Activated CD4-positive, alpha-beta T cell treated with anti-CD3 and anti-CD28 coated beads, Interleukin-2, Interleukin-4, amounts not matched to agents 100 ng/mL and 50 ng/mL, durations not matched to agents 16 hours and 8 hours (primary cell): Measurements from ENCODE around the gene HBD.
"Not testable (repeated sequence)": the region's sequence is repeated elsewhere in the genome, so short reads cannot be mapped to it uniquely, and the experiment has no call there.

Experiments used
- DNase-seq: peaks from one replicate; pipeline ENCODE4 v3.0.0-alpha.2; 2020; ENCODE audit warnings: low spot score

Gene HBD

DNA sequence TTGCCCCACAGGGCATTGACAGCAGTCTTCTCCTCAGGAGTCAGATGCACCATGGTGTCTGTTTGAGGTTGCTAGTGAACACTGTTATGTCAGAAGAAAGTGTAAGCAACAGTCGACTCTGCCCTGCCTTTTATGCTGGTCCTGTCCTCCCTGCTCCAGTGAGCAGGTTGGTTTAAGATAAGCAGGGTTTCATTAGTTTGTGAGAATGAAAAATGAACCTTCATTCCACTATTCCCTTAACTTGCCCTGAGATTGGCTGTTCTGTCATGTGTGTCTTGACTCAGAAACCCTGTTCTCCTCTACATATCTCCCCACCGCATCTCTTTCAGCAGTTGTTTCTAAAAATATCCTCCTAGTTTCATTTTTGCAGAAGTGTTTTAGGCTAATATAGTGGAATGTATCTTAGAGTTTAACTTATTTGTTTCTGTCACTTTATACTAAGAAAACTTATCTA, at the start of gene HBD:
Gene HBD, minus strand, starts transcription at position 103 of the 454 bp plus-strand sequence. Its CDS starts 50 bp downstream, at position 53.
- DNase-seq = peak; percentile 6

DNA sequence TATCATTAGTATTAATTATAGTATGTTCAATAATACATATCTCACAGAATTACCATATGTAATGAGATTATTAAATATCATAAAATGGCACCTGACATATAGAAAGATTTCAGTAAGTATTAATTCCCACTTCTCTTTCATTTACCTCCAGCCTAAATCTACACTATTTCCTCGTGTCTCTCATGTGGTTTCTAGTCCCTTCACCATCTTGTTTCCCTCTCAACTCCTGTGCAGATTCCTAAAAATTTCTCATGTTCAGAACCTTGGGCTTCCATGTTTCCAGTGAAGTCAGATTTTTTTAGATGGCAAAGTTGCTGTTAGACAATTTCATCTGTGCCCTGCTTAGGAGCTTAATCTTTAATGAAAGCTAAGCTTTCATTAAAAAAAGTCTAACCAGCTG, 49.6 kb upstream of the HBD start:
- no peak for DNase-seq

DNA sequence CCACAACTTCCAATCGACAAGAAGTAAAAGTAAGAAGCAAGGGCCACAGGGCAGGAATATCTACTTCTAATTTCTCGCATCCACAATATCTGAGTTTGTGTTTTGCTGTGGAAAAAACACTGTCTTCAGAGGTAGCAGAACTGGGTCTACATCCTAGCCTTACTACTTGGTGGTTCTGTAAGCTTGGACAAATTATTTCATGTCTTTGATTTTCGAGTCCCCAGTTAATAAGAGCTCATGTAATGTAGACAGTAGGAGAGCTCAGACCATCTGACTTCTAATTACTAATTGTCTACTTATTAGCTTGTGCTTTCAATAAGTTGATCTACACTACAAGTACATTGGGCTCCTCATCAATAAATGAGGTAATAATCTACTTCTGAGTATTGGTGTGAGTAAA, 48.8 kb upstream of the HBD start:
- DNase-seq = no peak

DNA sequence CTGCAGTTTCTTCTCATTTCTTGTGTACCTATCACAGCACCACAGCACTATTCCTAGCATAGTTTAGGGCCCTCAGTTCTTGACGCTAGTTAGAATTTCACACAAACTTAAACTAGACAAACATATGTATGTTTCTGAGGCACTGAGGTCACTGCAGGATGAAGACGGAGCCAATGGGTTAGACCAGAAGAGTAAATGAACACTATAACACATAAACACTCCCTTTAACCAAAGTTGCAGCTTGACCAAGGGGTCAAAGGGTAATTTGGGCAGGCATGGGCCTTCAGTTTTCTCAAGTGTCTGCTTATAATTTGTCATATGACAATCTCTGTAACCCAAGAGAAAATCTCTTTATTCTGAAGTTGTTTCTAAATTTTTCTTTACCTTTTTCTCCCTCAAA, 48.3 kb upstream of the HBD start:
- DNase-seq = no peak

DNA sequence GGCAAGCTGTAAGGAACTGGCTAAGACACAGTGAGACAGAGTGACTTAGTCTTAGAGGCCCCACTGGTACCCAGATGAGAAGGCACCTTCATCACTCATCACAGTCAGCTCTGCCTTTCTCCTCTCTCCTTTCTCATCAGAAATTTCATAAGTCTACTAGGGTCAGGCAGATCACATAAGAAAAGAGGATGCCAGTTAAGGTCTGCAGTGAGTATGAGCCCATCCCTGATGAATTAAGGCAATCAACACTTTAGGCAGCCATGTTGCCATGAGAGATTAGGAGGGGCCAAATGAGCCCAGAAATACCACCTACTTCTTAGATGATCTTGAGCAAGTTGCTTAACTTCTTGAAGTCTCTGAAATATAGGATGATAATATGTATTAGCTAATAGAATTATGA, 47.3 kb upstream of the HBD start:
- no peak for DNase-seq

DNA sequence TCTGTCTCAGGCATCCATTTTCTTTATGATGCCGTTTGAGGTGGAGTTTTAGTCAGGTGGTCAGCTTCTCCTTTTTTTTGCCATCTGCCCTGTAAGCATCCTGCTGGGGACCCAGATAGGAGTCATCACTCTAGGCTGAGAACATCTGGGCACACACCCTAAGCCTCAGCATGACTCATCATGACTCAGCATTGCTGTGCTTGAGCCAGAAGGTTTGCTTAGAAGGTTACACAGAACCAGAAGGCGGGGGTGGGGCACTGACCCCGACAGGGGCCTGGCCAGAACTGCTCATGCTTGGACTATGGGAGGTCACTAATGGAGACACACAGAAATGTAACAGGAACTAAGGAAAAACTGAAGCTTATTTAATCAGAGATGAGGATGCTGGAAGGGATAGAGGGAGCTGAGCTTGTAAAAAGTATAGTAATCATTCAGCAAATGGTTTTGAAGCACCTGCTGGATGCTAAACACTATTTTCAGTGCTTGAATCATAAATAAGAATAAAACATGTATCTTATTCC, 46.4 kb upstream of the HBD start:
- peak; percentile 74 for DNase-seq

DNA sequence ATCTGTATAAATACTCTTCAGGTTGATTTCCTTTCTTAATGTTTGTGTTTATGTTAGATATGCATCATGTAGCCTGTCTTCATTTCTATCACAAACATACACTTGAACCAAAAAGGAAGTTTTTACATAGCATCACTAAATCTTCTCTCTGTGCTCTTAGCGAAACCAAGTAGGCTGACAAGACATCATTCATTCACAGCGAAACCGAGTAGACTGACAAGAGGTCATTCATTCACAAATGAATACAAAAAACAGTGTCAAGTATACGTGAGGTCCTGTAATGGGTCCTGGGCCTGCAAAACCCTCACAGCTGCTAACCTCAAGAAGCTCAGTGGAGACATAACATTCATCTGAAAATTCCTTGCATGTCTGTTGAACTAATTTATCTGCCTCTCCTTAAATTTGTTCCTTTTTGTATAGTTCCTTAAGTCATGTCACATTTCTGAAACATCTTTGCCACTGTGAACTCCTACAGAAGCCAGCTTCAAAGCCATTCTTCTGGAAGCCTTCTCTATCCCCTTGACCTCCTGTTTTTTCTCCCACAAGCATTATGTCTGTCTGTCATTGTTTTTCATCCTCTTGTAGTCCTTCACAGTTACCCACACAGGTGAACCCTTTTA, 45.3 kb upstream of the HBD start:
- no peak for DNase-seq

DNA sequence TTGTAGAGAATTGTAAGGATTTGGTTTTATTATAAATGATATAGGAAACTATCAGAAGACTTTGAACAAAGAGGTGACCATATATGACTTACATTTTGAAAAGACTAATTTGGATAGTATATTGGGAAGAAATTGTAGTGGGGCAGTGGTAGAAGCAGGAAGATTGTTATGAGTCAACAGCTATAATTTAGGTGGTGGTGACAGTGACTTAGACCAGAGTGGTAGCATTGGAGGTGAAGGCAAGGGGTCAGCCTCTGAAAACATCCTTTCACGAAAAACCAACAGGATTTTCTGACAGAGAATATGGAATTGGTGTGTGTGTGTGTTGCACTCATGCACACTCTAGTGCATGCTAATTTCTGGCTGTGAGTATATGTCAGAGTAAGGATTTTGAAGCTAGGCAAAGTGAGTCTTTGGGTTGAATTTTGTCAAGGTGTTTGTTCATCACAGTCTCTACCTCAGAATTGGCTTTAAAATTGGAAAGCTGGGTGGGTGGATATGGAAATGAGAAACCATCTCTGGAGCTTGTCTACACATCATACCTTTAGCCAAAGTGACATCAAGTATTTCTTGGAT, 43.6 kb upstream of the HBD start:
- no peak for DNase-seq

DNA sequence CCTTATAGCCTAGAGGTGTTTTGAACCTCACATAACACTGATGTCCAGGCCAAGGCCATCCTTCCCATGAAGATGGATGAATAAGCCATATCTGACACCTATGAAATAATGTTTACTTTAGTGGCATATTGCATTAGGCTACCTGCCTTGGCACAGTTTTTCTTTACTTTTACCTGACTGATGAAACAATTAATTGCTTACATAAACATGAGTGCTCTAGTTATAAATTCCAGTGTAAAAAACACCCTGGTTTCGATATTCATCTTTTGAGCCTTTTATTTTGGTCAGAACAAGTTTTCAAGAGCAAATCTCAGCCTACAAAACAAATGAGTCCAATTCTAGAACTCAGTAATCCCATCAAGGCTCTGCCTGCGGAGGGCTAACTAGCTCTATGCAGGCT, 42.4 kb upstream of the HBD start:
- DNase-seq = no peak

DNA sequence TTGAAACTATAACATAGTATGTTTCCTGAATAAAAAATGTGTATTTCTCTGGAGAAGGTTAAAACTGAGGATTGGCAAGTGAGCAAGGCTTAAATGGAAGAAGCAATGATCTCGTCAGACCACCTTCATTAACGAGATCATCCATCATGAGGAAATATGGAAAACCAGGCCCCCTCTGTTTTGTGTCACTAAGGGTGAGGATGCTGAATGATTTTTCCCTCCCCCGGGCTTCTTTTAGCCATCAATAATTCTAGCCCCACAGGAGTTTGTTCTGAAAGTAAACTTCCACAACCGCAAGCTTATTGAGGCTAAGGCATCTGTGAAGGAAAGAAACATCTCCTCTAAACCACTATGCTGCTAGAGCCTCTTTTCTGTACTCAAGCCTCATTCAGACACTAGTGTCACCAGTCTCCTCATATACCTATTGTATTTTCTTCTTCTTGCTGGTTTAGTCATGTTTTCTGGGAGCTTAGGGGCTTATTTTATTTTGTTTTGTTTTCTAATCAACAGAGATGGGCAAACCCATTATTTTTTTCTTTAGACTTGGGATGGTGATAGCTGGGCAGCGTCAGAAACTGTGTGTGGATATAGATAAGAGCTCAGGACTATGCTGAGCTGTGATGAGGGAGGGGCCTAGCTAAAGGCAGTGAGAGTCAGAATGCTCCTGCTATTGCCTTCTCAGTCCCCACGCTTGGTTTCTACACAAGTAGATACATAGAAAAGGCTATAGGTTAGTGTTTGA, 41.3 kb upstream of the HBD start:
- no peak for DNase-seq

DNA sequence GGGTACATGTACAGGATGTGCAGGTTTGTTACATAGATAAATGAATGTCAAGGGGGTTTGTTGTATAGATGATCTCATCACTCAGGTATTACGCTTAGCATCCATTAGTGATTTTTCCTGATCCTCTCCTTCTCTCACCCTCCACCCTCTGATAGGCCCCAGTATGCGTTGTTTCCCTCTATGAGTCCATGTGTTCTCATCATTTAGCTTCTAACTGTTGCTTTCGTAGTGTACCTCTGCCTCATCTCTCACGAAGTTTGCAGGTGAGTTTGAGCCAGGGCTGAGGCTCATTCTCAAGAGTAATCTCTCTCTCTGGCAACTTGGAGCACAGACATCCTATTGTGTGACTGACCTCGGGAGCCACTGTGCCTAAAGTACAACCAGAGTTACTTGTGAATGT, 40.1 kb upstream of the HBD start:
- no peak for DNase-seq

DNA sequence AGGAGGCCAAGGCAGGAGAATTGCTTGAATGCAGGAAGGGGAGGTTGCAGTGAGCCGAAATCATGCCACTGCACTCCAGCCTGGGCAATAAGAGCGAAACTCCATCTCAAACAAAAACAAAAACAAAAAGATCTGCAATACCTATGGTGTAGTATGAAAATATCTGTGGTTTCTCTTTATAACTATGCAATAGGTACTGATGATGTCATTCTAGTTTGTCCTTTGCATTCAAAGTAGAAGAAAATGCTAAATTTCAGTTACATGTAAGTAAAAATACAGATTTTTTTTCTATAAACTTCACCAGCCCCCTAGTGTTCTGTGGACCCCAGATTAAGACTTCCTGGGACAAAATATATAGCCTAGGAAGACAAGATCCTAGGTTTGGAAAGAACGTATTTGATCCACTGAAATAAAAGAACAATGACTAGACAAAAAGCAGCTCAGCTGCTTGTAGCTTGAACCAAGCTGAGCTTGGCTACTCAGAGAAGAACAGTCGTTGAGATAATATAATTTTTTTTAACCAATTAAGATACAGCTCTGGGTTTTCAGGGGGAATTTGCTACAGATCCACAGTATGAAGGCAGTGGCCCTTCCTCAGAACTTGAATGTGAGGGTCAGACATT, 38.2 kb upstream of the HBD start:
- no peak for DNase-seq

DNA sequence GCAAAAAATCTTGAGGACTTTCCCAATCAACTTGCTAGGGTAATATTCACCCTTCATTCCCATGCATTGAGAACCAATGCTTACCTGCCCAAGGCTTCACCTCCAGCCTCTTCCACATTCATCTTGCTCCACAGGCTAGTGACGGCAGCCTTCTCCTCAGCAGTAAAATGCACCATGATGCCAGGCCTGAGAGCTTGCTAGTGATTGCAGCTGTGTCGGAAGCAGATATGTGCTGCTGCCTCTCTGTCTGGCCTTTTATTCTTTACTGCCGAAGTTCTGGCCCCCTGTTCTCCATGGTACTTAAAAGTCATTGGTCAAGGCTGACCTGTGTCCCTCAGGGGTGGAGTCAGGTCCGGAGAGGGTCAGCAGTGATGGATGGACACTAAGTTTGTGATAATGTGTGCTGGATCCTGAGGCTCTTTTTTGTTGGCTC, 35.4 kb upstream of the HBD start, which contains the start of gene HBE1:
Gene HBE1, minus strand, starts transcription at position 231 of the 433 bp plus-strand sequence. Its CDS starts 55 bp downstream, at position 176.
- DNase-seq = no peak

DNA sequence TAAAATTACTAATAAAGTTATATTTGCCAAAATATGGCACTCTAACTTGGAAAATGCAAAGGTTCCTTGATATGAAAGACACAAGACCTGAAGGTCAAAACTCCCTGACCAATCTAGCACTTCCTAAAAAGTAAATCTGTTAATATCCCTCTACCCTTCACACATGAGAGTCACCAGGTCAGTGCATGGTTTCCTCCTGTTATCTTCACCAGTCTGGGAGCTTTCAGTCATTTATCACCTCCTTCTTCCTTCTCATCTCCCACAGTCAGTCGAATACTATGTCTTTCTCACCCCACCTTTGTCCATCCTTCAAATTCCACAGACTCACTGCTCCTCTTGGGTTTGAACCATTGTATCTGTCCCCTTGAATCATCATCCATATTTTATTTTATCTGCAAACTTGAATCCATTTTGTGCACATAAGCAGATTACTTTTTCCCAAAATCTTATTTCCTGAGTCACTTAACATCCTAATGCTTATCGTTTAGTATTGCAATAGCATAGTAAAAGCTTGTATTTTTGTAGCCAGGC, 32.8 kb upstream of the HBD start:
- DNase-seq = no peak

DNA sequence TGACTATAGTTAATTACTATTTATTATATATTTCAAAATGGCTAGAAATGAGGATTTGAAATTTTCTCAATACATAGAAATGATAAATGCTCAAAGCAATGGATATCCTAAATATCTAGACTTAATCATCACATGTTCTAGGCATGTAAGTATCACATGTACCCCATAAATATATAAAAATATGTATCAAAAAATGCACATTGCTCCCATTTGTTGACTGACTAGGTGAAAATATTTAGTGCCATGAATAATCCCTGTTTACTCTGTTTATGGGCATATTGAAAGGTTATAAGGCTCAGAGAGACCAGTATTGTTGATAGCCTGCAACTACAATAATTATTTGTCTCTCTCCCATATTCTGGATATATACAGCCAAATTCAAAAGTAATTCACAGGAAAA, 32.3 kb upstream of the HBD start:
- no peak for DNase-seq

DNA sequence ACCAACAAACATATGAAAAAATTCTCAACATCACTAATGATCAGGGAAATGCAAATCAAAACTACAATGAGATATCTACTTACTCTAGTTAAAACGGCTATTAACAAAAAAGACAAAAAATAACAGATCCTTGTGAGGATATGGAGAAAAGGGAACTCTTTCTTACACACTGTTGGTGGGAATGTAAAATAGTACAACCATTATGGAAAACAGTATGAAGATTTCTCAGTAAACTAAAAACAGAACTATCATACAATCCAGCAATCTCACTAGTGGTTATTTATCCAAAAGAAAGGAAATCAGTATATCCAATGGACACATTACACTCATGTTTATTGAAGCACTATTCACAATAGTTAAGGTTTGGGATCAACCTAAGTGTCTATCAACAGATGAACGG, 31.5 kb upstream of the HBD start:
- no peak for DNase-seq

DNA sequence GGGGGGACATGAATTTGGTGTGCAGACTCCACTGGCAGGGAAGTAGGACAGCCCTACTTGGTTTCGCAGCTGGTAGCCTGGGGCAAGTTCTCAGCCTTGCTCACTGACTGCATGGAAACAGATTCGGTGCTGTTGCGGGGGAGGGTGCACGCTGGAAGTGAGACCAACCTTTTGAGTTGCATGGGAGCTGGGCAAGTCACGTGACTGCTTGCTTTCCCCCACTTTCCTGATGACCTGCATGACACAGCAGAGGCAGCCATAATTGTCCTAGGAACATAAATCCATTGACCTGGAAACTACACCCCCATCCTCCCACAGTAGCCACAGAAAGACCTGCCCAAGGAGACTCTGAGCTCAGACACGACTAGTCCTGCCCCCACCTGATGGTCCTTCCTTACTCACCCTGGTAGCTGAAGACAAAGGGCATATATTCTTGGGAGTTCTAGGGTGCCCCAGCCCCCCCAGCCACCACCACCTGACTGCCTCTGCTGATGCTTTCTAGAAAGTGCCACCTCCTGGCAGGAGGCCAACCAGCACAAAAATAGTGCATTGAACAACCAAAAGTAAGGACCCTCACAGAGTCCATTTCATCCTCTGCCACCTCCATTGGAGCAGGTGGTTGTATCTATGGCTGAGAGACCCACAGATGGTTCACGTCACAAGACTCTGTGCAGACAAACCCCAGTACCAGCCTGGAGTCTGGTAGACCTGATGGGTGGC, 24.4 kb upstream of the HBD start:
- DNase-seq = no peak

DNA sequence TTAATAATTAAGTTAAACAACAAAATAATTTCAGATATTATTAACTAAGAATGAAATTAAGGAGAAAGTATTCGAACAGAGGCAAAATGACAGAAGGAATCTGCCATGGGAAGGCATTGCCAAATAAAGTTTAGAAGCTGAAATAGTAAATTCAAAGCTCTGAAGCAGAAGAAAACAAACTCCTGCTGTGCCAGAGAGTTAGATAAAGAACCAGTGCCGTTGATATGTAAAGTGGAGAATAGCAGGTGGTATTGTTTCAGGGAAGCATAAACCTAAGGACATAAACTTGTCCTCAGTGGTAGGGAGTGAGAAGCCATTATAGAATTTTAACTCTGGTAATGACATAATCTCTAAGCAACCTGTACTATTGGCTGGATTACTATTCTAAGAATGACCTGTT, 23.0 kb upstream of the HBD start:
- DNase-seq = no peak

DNA sequence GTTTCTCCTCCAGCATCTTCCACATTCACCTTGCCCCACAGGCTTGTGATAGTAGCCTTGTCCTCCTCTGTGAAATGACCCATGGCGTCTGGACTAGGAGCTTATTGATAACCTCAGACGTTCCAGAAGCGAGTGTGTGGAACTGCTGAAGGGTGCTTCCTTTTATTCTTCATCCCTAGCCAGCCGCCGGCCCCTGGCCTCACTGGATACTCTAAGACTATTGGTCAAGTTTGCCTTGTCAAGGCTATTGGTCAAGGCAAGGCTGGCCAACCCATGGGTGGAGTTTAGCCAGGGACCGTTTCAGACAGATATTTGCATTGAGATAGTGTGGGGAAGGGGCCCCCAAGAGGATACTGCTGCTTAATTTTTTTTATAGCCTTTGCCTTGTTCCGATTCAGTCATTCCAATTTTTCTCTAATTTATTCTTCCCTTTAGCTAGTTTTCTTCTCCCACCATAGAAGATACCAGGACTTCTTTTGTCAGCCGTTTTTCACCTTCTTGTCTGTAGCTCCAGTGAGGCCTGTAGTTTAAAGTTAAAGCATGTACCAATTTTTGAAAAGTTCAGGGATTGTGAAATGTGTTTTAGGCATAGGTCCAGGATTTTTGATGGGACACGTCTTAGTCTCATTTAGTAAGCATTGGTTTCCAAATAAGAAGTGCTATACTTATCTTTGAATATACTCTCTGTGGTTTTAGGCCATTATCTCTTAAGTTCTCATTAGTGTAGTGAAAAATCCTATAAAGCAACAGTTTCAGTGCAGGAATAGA, 20.5 kb upstream of the HBD start, which contains the start of gene HBG2:
Gene HBG2, minus strand, starts transcription at position 136 of the 768 bp plus-strand sequence. Its CDS starts 53 bp downstream, at position 83.
- not testable (repeated sequence) for DNase-seq

DNA sequence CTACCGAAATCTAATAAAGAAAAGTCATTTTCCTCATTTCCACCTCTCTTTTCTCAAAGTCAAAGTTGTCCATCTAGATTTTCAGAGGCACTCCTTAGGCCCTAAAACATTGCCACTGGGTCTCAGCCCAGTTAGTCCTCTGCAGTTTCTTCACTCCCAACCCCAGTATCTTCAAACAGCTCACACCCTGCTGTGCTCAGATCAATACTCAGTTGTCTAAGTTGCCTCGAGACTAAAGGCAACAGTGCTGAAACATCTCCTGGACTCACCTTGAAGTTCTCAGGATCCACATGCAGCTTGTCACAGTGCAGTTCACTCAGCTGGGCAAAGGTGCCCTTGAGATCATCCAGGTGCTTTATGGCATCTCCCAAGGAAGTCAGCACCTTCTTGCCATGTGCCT, 19.7 kb upstream of the HBD start:
- DNase-seq = not testable (repeated sequence)

DNA sequence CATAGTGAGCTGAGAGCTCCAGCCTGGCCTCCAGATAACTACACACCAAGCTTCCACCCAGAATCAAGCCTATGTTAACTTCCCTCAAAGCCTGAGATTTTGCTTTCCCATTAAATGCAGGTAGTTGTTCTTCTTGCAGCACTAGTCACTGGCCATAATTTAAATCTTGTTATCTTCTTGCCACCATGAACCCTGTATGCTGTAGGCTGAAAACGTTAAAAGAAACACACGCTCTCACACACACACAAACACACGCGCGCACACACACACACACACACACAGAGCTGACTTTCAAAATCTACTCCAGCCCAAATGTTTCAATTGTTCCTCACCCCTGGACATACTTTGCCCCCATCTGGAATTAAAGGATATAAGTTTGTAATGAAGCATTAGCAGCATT, 19.2 kb upstream of the HBD start:
- DNase-seq = not testable (repeated sequence)
